OCI-LY3 (cell line): ENCODE data around the gene ALPP.

Source experiments
- CTCF ChIP-seq: fragments of 200-600, 300-600 bp; sonication (generic); IDR thresholded peaks from 2 replicates; pipeline ENCODE4 v1.5.1; 2014; ENCODE audit warnings: antibody characterized with exemption, low read length, low read depth
- EZH2phosphoT487 ChIP-seq: fragments of 200-600 bp; shearing (Covaris generic); IDR thresholded peaks from 2 replicates; pipeline ENCODE4 v1.6.1; 2018; ENCODE audit warnings: antibody characterized with exemption, mixed run types, low read depth

GRCh38 chr2:232372231-232373208 lies 6.0 kb upstream of the ALPP start:
- TF ChIP-seq CTCF (no peak), EZH2phosphoT487 (no peak)
